ENCODE data around the gene STIMATE. TPM values are rescaled to one million over a fixed set of nuclear protein-coding genes. Genes with fewer than 3 reads are reported as not detected.

The STIMATE gene
- total and polyA plus RNA-seq, 2 of the 4 experiments (the other 2 are of a cell fraction), result 10.6 to 17.8 TPM

DNA sequence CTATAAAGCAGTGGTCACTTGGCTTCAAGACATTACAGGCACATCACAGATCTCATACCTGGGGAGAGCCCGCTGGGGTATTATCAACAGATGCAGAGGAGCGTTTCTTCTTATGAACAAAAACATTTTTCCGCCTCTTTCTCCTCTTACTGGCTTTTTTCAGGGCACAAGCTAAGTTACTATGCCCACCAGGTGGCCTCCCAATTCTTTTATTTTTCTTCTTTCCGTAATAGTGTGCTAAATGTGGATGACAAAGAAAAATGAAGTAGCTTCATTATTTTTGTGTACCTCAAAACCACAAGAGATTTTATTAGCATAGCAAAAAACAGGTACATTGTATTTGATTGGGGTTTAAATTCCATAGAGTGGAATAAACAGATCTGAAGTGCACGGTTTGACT, 10.1 kb upstream of the STIMATE start:
- Histone ChIP-seq H2BK5ac (ENCODE audit: low read depth, low read length, poor library complexity, severe bottlenecking) (no peak overlapping the region), H3K9me3 (ENCODE audit: control insufficient read depth, insufficient read depth, low read length) (no peaks in the 10 kb centered on the region), H2BK20ac (ENCODE audit: low read depth, low read length) (no peak overlapping the region), H3K4me1 (ENCODE audit: control insufficient read depth, insufficient read depth, low read length) (no peaks in the 10 kb centered on the region), H4K91ac (ENCODE audit: insufficient read depth, low read depth, low read length) (no peak overlapping the region), H3K9me1 (ENCODE audit: insufficient read depth, low read length) (no peaks in the 10 kb centered on the region), H2BK15ac (ENCODE audit: low read depth, low read length) (no peak overlapping the region), H4K8ac (ENCODE audit: low read depth in 2 of 2, low read length in 2 of 2) (no peak overlapping the region), H2AK5ac (ENCODE audit: low read depth, low read length) (no peak overlapping the region), H3K4me3 (ENCODE audit: insufficient read depth, low read depth, low read length) (no peak overlapping the region), H3K27ac (ENCODE audit: insufficient read depth, low read length) (no peak overlapping the region), H2BK120ac (ENCODE audit: low read depth, low read length) (no peak overlapping the region), H2AFZ (replicated peaks; ENCODE audit: low read length, poor library complexity) (no peak overlapping the region), H3K4ac (ENCODE audit: low read depth, low read length) (no peak overlapping the region), H3K23ac (ENCODE audit: low read depth, low read length) (no peak overlapping the region), H4K5ac (ENCODE audit: low read depth, low read length) (no peak overlapping the region), H3K36me3 (ENCODE audit: control insufficient read depth, insufficient read depth, low read length) (no peaks in the 10 kb centered on the region), H3K14ac (replicated peaks; ENCODE audit: low read depth, low read length) (no peak overlapping the region), H3K79me1 (ENCODE audit: low read depth in 1 of 2, low read length in 2 of 2) (no peaks in the 10 kb centered on the region), H2AK9ac (replicated peaks; ENCODE audit: low read depth, low read length, poor library complexity) (no peak overlapping the region), H3K9ac (ENCODE audit: low read depth, low read length) (no peak overlapping the region), H3K56ac (ENCODE audit: extremely low read depth, insufficient read depth, low read length) (no peak overlapping the region), H4K20me1 (ENCODE audit: insufficient read depth, low read length) (no peaks in the 10 kb centered on the region), H3K18ac (ENCODE audit: low read depth, low read length) (no peak overlapping the region), H3K4me2 (ENCODE audit: low read depth, low read length) (no peak overlapping the region), H3K27me3 (ENCODE audit: control insufficient read depth, insufficient read depth, low read length) (no peaks in the 10 kb centered on the region)
- no peak for DNase-seq
- dilution Hi-C loops (cut with HindIII; ENCODE audit: low sequenced_read_pairs, unreplicated experiment), result no loop called here
- no peak for ATAC-seq (ENCODE audit: low read depth)
- TF ChIP-seq, protein P1, sequence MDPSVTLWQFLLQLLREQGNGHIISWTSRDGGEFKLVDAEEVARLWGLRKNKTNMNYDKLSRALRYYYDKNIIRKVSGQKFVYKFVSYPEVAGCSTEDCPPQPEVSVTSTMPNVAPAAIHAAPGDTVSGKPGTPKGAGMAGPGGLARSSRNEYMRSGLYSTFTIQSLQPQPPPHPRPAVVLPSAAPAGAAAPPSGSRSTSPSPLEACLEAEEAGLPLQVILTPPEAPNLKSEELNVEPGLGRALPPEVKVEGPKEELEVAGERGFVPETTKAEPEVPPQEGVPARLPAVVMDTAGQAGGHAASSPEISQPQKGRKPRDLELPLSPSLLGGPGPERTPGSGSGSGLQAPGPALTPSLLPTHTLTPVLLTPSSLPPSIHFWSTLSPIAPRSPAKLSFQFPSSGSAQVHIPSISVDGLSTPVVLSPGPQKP (IDR thresholded peaks at IDR 0.05; ENCODE audit: borderline replicate concordance, low read depth, low read length), result no peak
- no peak for TF ChIP-seq RFX5 (IDR thresholded peaks at IDR 0.05; ENCODE audit: low read depth, low read length)
- TF ChIP-seq CHD1 (IDR thresholded peaks at IDR 0.05; ENCODE audit: low read depth, low read length), result no peak
- no peak for TF ChIP-seq RAD21 (IDR thresholded peaks at IDR 0.05; ENCODE audit: low read length)
- TF ChIP-seq, protein P2, sequence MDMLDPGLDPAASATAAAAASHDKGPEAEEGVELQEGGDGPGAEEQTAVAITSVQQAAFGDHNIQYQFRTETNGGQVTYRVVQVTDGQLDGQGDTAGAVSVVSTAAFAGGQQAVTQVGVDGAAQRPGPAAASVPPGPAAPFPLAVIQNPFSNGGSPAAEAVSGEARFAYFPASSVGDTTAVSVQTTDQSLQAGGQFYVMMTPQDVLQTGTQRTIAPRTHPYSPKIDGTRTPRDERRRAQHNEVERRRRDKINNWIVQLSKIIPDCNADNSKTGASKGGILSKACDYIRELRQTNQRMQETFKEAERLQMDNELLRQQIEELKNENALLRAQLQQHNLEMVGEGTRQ (IDR thresholded peaks at IDR 0.05; ENCODE audit: low read depth, low read length), result no peak
- no peak for TF ChIP-seq POLR2A (IDR thresholded peaks at IDR 0.05; ENCODE audit: low read depth, low read length)
- TF ChIP-seq RCOR1 (IDR thresholded peaks at IDR 0.05; ENCODE audit: insufficient replicate concordance, low read length), result no peak
- no peak for TF ChIP-seq FOS (IDR thresholded peaks at IDR 0.05; ENCODE audit: low read depth, low read length)
- TF ChIP-seq MAFK (IDR thresholded peaks at IDR 0.05; ENCODE audit: low read depth, low read length), result no peak
- no peak for TF ChIP-seq BHLHE40 (IDR thresholded peaks at IDR 0.05; ENCODE audit: low read depth, low read length)
- TF ChIP-seq, protein P3, sequence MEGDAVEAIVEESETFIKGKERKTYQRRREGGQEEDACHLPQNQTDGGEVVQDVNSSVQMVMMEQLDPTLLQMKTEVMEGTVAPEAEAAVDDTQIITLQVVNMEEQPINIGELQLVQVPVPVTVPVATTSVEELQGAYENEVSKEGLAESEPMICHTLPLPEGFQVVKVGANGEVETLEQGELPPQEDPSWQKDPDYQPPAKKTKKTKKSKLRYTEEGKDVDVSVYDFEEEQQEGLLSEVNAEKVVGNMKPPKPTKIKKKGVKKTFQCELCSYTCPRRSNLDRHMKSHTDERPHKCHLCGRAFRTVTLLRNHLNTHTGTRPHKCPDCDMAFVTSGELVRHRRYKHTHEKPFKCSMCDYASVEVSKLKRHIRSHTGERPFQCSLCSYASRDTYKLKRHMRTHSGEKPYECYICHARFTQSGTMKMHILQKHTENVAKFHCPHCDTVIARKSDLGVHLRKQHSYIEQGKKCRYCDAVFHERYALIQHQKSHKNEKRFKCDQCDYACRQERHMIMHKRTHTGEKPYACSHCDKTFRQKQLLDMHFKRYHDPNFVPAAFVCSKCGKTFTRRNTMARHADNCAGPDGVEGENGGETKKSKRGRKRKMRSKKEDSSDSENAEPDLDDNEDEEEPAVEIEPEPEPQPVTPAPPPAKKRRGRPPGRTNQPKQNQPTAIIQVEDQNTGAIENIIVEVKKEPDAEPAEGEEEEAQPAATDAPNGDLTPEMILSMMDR (conservative IDR thresholded peaks at IDR 0.05; ENCODE audit: low read depth, low read length), result no peak
- no peak for TF ChIP-seq NFE2L2 (IDR thresholded peaks at IDR 0.05; ENCODE audit: low read depth, low read length)
- no peak for TF ChIP-seq MAZ (IDR thresholded peaks at IDR 0.05; ENCODE audit: borderline replicate concordance, low read depth, low read length)
- no peak for TF ChIP-seq CEBPB (IDR thresholded peaks at IDR 0.05; ENCODE audit: low read depth, low read length)
- no peak for TF ChIP-seq MXI1 (IDR thresholded peaks at IDR 0.05; ENCODE audit: borderline replicate concordance, low read depth, low read length)
- TF ChIP-seq SMC3 (IDR thresholded peaks at IDR 0.05; ENCODE audit: low read depth, low read length), result no peak
- intact Hi-C loops (cut with micrococcal nuclease), result no loop called here
- in situ Hi-C loops (cut with MboI; ENCODE audit: low sequenced_read_pairs), result no loop called here
- CTCF ChIA-PET, result interaction anchor here (1.0 kb wide), 1 partner anchor 10 kb away, joined by 4 read pairs; the partner anchor contains the start of gene STIMATE
- POLR2A ChIA-PET (ENCODE audit: unreplicated experiment), result no interaction called here
- BruUV-seq (replicated peaks), result no TSS peak
- WGBS, 2 experiments (ENCODE audit: extremely low coverage in 2 of 2, insufficient read length in 1 of 2), result 80% methylated on average over 1 of the region's 5 CpGs; no CpG with 5 or more reads in 1 of the 2 experiments

All from IMR-90 (cell line).